Measurements from ENCODE around the gene OR2T1. TPM values are rescaled to one million over a fixed set of nuclear protein-coding genes. Genes with fewer than 3 reads are reported as not detected.

OR2T1 gene
- total and polyA plus RNA-seq, 10 of the 15 experiments (the other 5 are each of a cell fraction or from before 2014, with no cell fraction given): 0.02 TPM; not detected in 9

DNA sequence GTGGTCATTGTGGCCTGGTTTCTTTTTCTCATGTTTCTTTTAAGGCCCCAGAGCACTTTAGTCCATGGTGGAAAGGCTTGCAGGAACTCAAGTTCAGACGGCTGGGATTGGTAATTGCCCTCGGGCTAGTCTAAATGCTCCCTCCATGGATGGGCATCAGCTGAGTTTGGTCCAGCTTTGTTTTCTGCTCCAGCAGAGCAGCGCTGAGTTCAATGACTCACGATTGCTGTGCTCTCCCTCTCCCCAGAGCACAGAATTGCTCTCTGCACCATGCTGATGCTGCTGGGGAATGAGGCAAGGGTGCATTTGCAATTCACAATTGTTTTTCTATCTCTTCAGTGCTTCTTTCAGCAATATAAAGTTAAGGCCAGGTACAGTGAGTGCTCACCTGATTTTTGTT lies 29.1 kb upstream of the OR2T1 start (continued):
- TF ChIP-seq ETV6 (conservative IDR thresholded peaks at IDR 0.05 in 1 of 2, IDR thresholded peaks at IDR 0.05 in 1 of 2; ENCODE audit: borderline replicate concordance in 1 of 2, low read depth in 1 of 2): no peak
- TF ChIP-seq, protein P1, sequence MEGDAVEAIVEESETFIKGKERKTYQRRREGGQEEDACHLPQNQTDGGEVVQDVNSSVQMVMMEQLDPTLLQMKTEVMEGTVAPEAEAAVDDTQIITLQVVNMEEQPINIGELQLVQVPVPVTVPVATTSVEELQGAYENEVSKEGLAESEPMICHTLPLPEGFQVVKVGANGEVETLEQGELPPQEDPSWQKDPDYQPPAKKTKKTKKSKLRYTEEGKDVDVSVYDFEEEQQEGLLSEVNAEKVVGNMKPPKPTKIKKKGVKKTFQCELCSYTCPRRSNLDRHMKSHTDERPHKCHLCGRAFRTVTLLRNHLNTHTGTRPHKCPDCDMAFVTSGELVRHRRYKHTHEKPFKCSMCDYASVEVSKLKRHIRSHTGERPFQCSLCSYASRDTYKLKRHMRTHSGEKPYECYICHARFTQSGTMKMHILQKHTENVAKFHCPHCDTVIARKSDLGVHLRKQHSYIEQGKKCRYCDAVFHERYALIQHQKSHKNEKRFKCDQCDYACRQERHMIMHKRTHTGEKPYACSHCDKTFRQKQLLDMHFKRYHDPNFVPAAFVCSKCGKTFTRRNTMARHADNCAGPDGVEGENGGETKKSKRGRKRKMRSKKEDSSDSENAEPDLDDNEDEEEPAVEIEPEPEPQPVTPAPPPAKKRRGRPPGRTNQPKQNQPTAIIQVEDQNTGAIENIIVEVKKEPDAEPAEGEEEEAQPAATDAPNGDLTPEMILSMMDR (IDR thresholded peaks at IDR 0.05 in 2 of 3, conservative IDR thresholded peaks at IDR 0.05 in 1 of 3; ENCODE audit: control insufficient read depth in 2 of 3, extremely low read depth in 1 of 3, insufficient read depth in 1 of 3, low read depth in 3 of 3, low read length in 3 of 3): no peak
- no peak for TF ChIP-seq NBN (IDR thresholded peaks at IDR 0.05)

GRCh38 chr1:248375446-248375845 lies 27.4 kb upstream of the OR2T1 start, which contains the start of gene OR2T6:
Gene OR2T6, plus strand, starts transcription at chr1:248375746. Its CDS starts 11,863 bp downstream, at chr1:248387609.
- SMC1A ChIA-PET (ENCODE audit: uncharacterized antibody, unreplicated experiment): no interaction called here

More at GRCh38 chr1:248375446-248375845, 27.4 kb upstream of the OR2T1 start, which contains the start of gene OR2T6:
- ChIA-PET RAD21 (ENCODE audit: unreplicated experiment) (no interaction called here), POLR2A (no interaction called here), CTCF (no interaction called here)
- Histone ChIP-seq H3K4me2 (ENCODE audit: control insufficient read depth, insufficient read depth) (no peak within 1 kb of the TSS), H3K4me1 (ENCODE audit: control insufficient read depth, insufficient read depth, low read length) (no peaks in the 10 kb centered on the region), H4K20me1 (ENCODE audit: control insufficient read depth, insufficient read depth) (no peaks in the 10 kb centered on the region), H2AFZ (ENCODE audit: control insufficient read depth, low read depth, low read length) (no peak within 1 kb of the TSS), H3K9ac (ENCODE audit: control insufficient read depth, insufficient read depth, low read length) (no peak within 1 kb of the TSS), H3K9me3 (replicated peaks; ENCODE audit: control insufficient read depth, insufficient read depth, low read length) (no peaks in the 10 kb centered on the region), H3K36me3 (ENCODE audit: control insufficient read depth in 2 of 2, insufficient read depth in 2 of 2, low read length in 1 of 2) (no peaks in the 10 kb centered on the region), H3K4me3 (no peak within 1 kb of the TSS), H3K27ac (ENCODE audit: control insufficient read depth, insufficient read depth) (no peak within 1 kb of the TSS), H3K79me2 (ENCODE audit: control insufficient read depth, insufficient read depth, low read length) (no peaks in the 10 kb centered on the region), H3K27me3 (replicated peaks in 1 of 2; ENCODE audit: control insufficient read depth in 2 of 2, insufficient read depth in 2 of 2, low read length in 1 of 2) (no peaks in the 10 kb centered on the region)
- DNase-seq (ENCODE audit: low read depth, low spot score) (no peak), ATAC-seq (no peak), FAIRE-seq (no peak)
- in situ Hi-C loops (cut with MboI): no loop called here
- BruUV-seq (replicated peaks): no TSS peak
- intact Hi-C loops (cut with micrococcal nuclease; ENCODE audit: unreplicated experiment): no loop called here
- TF ChIP-seq TCF3 (IDR thresholded peaks at IDR 0.05; ENCODE audit: borderline replicate concordance, insufficient read depth, low read depth, low read length): no peak
- TF ChIP-seq ETV6 (conservative IDR thresholded peaks at IDR 0.05 in 1 of 2, IDR thresholded peaks at IDR 0.05 in 1 of 2; ENCODE audit: borderline replicate concordance in 1 of 2, low read depth in 1 of 2): no peak
- TF ChIP-seq, protein P2, sequence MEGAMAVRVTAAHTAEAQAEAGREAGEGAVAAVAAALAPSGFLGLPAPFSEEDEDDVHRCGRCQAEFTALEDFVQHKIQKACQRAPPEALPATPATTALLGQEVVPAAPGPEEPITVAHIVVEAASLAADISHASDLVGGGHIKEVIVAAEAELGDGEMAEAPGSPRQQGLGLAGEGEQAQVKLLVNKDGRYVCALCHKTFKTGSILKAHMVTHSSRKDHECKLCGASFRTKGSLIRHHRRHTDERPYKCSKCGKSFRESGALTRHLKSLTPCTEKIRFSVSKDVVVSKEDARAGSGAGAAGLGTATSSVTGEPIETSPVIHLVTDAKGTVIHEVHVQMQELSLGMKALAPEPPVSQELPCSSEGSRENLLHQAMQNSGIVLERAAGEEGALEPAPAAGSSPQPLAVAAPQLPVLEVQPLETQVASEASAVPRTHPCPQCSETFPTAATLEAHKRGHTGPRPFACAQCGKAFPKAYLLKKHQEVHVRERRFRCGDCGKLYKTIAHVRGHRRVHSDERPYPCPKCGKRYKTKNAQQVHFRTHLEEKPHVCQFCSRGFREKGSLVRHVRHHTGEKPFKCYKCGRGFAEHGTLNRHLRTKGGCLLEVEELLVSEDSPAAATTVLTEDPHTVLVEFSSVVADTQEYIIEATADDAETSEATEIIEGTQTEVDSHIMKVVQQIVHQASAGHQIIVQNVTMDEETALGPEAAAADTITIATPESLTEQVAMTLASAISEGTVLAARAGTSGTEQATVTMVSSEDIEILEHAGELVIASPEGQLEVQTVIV (IDR thresholded peaks at IDR 0.05; ENCODE audit: borderline replicate concordance, partially characterized antibody): no peak
- no peak for TF ChIP-seq SRF (IDR thresholded peaks at IDR 0.05; ENCODE audit: low read depth in 2 of 2, low read length in 2 of 2)
- TF ChIP-seq POLR2AphosphoS2 (IDR thresholded peaks at IDR 0.05; ENCODE audit: low read depth, low read length): no peak
- TF ChIP-seq ZNF687 (IDR thresholded peaks at IDR 0.05): no peak

Data from GM12878 (cell line).